Measurements from ENCODE around the gene PDLIM1.

DNA sequence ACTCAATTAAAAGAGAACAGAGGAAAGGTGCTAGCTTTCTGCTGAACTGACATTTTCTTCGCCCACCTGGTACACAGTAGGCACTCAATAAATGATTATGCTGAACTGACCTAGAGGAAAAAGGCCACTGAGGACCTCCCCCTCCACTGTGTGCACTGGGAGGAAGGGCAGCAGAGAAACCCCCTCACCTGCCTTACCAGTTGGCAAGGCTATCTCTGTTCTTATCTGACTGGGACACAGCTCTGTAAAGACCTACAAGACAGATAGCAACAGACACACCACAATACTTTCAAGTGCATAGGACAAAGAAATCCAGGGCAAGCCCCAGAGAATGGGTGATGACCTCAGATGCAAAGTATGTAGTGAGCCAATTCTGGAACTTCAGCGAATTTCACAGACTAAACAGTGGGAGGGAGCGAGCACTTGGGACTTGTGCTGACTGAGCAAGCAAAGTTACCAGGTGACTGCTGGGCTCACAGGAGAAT, 30.4 kb downstream of the PDLIM1 start:
- TF ChIP-seq, protein P1, sequence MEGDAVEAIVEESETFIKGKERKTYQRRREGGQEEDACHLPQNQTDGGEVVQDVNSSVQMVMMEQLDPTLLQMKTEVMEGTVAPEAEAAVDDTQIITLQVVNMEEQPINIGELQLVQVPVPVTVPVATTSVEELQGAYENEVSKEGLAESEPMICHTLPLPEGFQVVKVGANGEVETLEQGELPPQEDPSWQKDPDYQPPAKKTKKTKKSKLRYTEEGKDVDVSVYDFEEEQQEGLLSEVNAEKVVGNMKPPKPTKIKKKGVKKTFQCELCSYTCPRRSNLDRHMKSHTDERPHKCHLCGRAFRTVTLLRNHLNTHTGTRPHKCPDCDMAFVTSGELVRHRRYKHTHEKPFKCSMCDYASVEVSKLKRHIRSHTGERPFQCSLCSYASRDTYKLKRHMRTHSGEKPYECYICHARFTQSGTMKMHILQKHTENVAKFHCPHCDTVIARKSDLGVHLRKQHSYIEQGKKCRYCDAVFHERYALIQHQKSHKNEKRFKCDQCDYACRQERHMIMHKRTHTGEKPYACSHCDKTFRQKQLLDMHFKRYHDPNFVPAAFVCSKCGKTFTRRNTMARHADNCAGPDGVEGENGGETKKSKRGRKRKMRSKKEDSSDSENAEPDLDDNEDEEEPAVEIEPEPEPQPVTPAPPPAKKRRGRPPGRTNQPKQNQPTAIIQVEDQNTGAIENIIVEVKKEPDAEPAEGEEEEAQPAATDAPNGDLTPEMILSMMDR (IDR thresholded peaks at IDR 0.05): no peak
- no peak for TF ChIP-seq POLR2A (IDR thresholded peaks at IDR 0.05; ENCODE audit: low read depth)

Data from esophagus muscularis mucosa (tissue), 3 donors.